Measurements from ENCODE around the gene CTTNBP2NL.

The CTTNBP2NL gene

DNA sequence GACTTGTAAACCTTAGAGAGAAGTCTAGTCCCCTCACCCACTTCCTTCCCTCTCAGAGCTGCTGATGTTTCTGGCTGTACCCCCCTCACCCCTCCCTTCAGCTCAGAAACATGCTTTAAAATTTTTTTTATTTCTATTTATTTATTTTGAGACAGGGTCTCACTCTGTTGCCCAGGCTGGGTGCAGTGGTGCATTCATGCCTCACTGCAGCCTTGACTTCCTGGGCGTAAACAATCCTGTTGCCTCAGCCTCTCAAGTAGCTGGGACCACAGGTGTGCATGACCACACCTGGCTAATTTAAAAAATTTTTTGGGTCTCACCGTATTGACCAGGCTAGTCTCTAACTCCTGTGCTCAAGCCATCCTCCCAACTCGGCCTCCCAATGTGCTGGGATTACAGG, 109.9 kb downstream of the CTTNBP2NL start:
- no peaks in the 10 kb centered on the region for H3K79me1 ChIP-seq (ENCODE audit: low read length)
- no CpG with 5 or more reads among the region's 3 CpGs for WGBS (ENCODE audit: extremely low coverage, insufficient coverage, insufficient read length)
- H3K36me3 ChIP-seq (ENCODE audit: control insufficient read depth in 1 of 2, insufficient read depth in 2 of 2, low read length in 2 of 2), result no peaks in the 10 kb centered on the region
- no peak overlapping the region for H3K18ac ChIP-seq (ENCODE audit: low read length)
- peaks cover 52% of the 10 kb centered on the region for H3K27me3 ChIP-seq (ENCODE audit: insufficient read depth, low read length)
- no peak overlapping the region for H2AK5ac ChIP-seq (ENCODE audit: low read length)
- H4K91ac ChIP-seq (ENCODE audit: low read depth, low read length), result no peak overlapping the region
- H3K4me1 ChIP-seq (ENCODE audit: control insufficient read depth in 1 of 2, insufficient read depth in 2 of 2, low read length in 2 of 2), result peaks cover 6 to 23% of the 10 kb centered on the region in 2 experiments
- H3K14ac ChIP-seq (ENCODE audit: low read length), result no peak overlapping the region
- H2BK5ac ChIP-seq (ENCODE audit: low read depth, low read length, poor library complexity), result no peak overlapping the region
- no peak overlapping the region for H3K9ac ChIP-seq (ENCODE audit: low read length)
- H4K8ac ChIP-seq (ENCODE audit: low read depth, low read length), result no peak overlapping the region
- H3K4me3 ChIP-seq (ENCODE audit: low read depth, low read length), result no peak overlapping the region
- H3K4me2 ChIP-seq (ENCODE audit: low read length), result no peak overlapping the region
- H4K12ac ChIP-seq (ENCODE audit: low read depth, low read length), result no peak overlapping the region
- no peak overlapping the region for H3K4ac ChIP-seq (ENCODE audit: low read depth, low read length)
- H3K79me2 ChIP-seq (ENCODE audit: control insufficient read depth, insufficient read depth, low read length, poor library complexity), result no peaks in the 10 kb centered on the region
- no peak overlapping the region for H2AFZ ChIP-seq (ENCODE audit: insufficient read depth, low read length, poor library complexity)
- no peak overlapping the region for H2BK12ac ChIP-seq (ENCODE audit: low read length)
- H3K9me3 ChIP-seq (ENCODE audit: insufficient read depth, low read depth, low read length), result peaks cover 3% of the 10 kb centered on the region
- H3K23ac ChIP-seq (ENCODE audit: low read length), result no peak overlapping the region
- no peak for DNase-seq
- no peak overlapping the region for H3K27ac ChIP-seq (ENCODE audit: low read depth, low read length)
- H2BK120ac ChIP-seq (ENCODE audit: insufficient read depth, low read length, poor library complexity), result no peak overlapping the region

DNA sequence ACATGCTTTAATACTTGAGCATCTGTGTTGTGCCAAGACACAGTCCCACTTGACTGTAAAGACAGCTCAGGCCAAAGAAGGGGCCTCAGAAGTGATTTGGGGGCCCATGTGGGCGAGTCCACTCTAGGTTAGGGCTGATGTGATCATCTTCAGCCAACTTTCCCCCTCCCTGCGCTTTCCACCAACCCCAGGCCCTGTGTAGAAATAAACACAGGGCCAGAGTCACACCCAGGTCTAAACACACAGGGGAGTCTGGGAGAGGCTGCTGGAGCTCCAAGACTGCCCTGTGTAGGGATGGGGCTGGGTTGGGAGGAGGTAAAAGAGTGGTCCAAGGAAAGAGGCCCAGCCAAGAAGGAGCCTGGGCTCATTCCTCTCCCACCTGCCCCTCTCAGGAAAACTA, 110.3 kb downstream of the CTTNBP2NL start:
- H3K79me1 ChIP-seq (ENCODE audit: low read length), result no peaks in the 10 kb centered on the region
- H3K4me3 ChIP-seq (ENCODE audit: low read depth, low read length), result no peak overlapping the region
- no peak overlapping the region for H3K23ac ChIP-seq (ENCODE audit: low read length)
- peaks cover 6 to 23% of the 10 kb centered on the region in 2 experiments for H3K4me1 ChIP-seq (ENCODE audit: control insufficient read depth in 1 of 2, insufficient read depth in 2 of 2, low read length in 2 of 2)
- no peak for DNase-seq
- H3K4ac ChIP-seq (ENCODE audit: low read depth, low read length), result no peak overlapping the region
- no peak overlapping the region for H4K12ac ChIP-seq (ENCODE audit: low read depth, low read length)
- H3K9ac ChIP-seq (ENCODE audit: low read length), result no peak overlapping the region
- WGBS (ENCODE audit: extremely low coverage, insufficient coverage, insufficient read length), result no CpG with 5 or more reads among the region's 2 CpGs
- peaks cover 53% of the 10 kb centered on the region for H3K27me3 ChIP-seq (ENCODE audit: insufficient read depth, low read length)
- no peak overlapping the region for H3K4me2 ChIP-seq (ENCODE audit: low read length)
- no peak overlapping the region for H2AFZ ChIP-seq (ENCODE audit: insufficient read depth, low read length, poor library complexity)
- no peak overlapping the region for H2AK5ac ChIP-seq (ENCODE audit: low read length)
- no peaks in the 10 kb centered on the region for H3K79me2 ChIP-seq (ENCODE audit: control insufficient read depth, insufficient read depth, low read length, poor library complexity)
- no peaks in the 10 kb centered on the region for H3K36me3 ChIP-seq (ENCODE audit: control insufficient read depth in 1 of 2, insufficient read depth in 2 of 2, low read length in 2 of 2)
- no peak overlapping the region for H2BK120ac ChIP-seq (ENCODE audit: insufficient read depth, low read length, poor library complexity)
- H3K9me3 ChIP-seq (ENCODE audit: insufficient read depth, low read depth, low read length), result peaks cover 3% of the 10 kb centered on the region
- H4K8ac ChIP-seq (ENCODE audit: low read depth, low read length), result no peak overlapping the region
- H3K18ac ChIP-seq (ENCODE audit: low read length), result no peak overlapping the region
- H4K91ac ChIP-seq (ENCODE audit: low read depth, low read length), result no peak overlapping the region
- no peak overlapping the region for H3K27ac ChIP-seq (ENCODE audit: low read depth, low read length)
- H2BK12ac ChIP-seq (ENCODE audit: low read length), result no peak overlapping the region
- no peak overlapping the region for H3K14ac ChIP-seq (ENCODE audit: low read length)
- no peak overlapping the region for H2BK5ac ChIP-seq (ENCODE audit: low read depth, low read length, poor library complexity)

- Histone ChIP-seq H4K12ac (ENCODE audit: low read depth, low read length) (no peak overlapping the region), H3K18ac (ENCODE audit: low read length) (no peak overlapping the region), H3K4me3 (ENCODE audit: low read depth, low read length) (no peak overlapping the region), H3K14ac (ENCODE audit: low read length) (no peak overlapping the region), H2BK120ac (ENCODE audit: insufficient read depth, low read length, poor library complexity) (no peak overlapping the region), H3K23ac (ENCODE audit: low read length) (no peak overlapping the region), H3K79me2 (ENCODE audit: control insufficient read depth, insufficient read depth, low read length, poor library complexity) (no peaks in the 10 kb centered on the region), H2AFZ (ENCODE audit: insufficient read depth, low read length, poor library complexity) (no peak overlapping the region), H3K4me2 (ENCODE audit: low read length) (no peak overlapping the region), H4K91ac (ENCODE audit: low read depth, low read length) (no peak overlapping the region), H2BK12ac (ENCODE audit: low read length) (no peak overlapping the region), H3K9me3 (ENCODE audit: insufficient read depth, low read depth, low read length) (peaks cover 3% of the 10 kb centered on the region), H2BK5ac (ENCODE audit: low read depth, low read length, poor library complexity) (no peak overlapping the region), H3K4me1 (ENCODE audit: control insufficient read depth in 1 of 2, insufficient read depth in 2 of 2, low read length in 2 of 2) (peaks cover 5 to 22% of the 10 kb centered on the region in 2 experiments), H3K36me3 (ENCODE audit: control insufficient read depth in 1 of 2, insufficient read depth in 2 of 2, low read length in 2 of 2) (no peaks in the 10 kb centered on the region), H4K8ac (ENCODE audit: low read depth, low read length) (no peak overlapping the region), H3K4ac (ENCODE audit: low read depth, low read length) (no peak overlapping the region), H3K27me3 (ENCODE audit: insufficient read depth, low read length) (peaks cover 53% of the 10 kb centered on the region), H3K79me1 (ENCODE audit: low read length) (no peaks in the 10 kb centered on the region), H3K9ac (ENCODE audit: low read length) (no peak overlapping the region), H3K27ac (ENCODE audit: low read depth, low read length) (no peak overlapping the region), H2AK5ac (ENCODE audit: low read length) (no peak overlapping the region)
- DNase-seq, result peak in 1 of 2 donors; percentile 34
- WGBS (ENCODE audit: extremely low coverage, insufficient coverage, insufficient read length), result no CpG with 5 or more reads among the region's 8 CpGs
Observed at GRCh38 chr1:112506731-112507130, 110.7 kb downstream of the CTTNBP2NL start.

GRCh38 chr1:112507336-112507735, 111.3 kb downstream of the CTTNBP2NL start:
- H3K9ac ChIP-seq (ENCODE audit: low read length), result no peak overlapping the region
- H3K79me2 ChIP-seq (ENCODE audit: control insufficient read depth, insufficient read depth, low read length, poor library complexity), result no peaks in the 10 kb centered on the region
- H3K4me3 ChIP-seq (ENCODE audit: low read depth, low read length), result no peak overlapping the region
- H3K4me1 ChIP-seq (ENCODE audit: control insufficient read depth in 1 of 2, insufficient read depth in 2 of 2, low read length in 2 of 2), result peaks cover 3 to 20% of the 10 kb centered on the region in 2 experiments
- no peak overlapping the region for H3K23ac ChIP-seq (ENCODE audit: low read length)
- H2BK5ac ChIP-seq (ENCODE audit: low read depth, low read length, poor library complexity), result no peak overlapping the region
- no peak overlapping the region for H3K18ac ChIP-seq (ENCODE audit: low read length)
- no peaks in the 10 kb centered on the region for H3K36me3 ChIP-seq (ENCODE audit: control insufficient read depth in 1 of 2, insufficient read depth in 2 of 2, low read length in 2 of 2)
- no CpG with 5 or more reads among the region's 9 CpGs for WGBS (ENCODE audit: extremely low coverage, insufficient coverage, insufficient read length)
- H3K27me3 ChIP-seq (ENCODE audit: insufficient read depth, low read length), result peaks cover 52% of the 10 kb centered on the region
- no peak overlapping the region for H3K4ac ChIP-seq (ENCODE audit: low read depth, low read length)
- H3K9me3 ChIP-seq (ENCODE audit: insufficient read depth, low read depth, low read length), result peaks cover 3% of the 10 kb centered on the region
- H3K27ac ChIP-seq (ENCODE audit: low read depth, low read length), result no peak overlapping the region
- no peak overlapping the region for H4K12ac ChIP-seq (ENCODE audit: low read depth, low read length)
- H2BK120ac ChIP-seq (ENCODE audit: insufficient read depth, low read length, poor library complexity), result no peak overlapping the region
- no peak overlapping the region for H2AFZ ChIP-seq (ENCODE audit: insufficient read depth, low read length, poor library complexity)
- no peak for DNase-seq
- H2BK12ac ChIP-seq (ENCODE audit: low read length), result no peak overlapping the region
- no peak overlapping the region for H4K8ac ChIP-seq (ENCODE audit: low read depth, low read length)
- no peaks in the 10 kb centered on the region for H3K79me1 ChIP-seq (ENCODE audit: low read length)
- no peak overlapping the region for H4K91ac ChIP-seq (ENCODE audit: low read depth, low read length)
- no peak overlapping the region for H3K14ac ChIP-seq (ENCODE audit: low read length)
- peak overlapping the region; percentile 65 for H3K4me2 ChIP-seq (ENCODE audit: low read length)
- no peak overlapping the region for H2AK5ac ChIP-seq (ENCODE audit: low read length)

Measured in trophoblast cell (in vitro differentiated cells and primary cell).